ENCODE measurements around the gene FAH.
"Not testable (repeated sequence)": the region's sequence is repeated elsewhere in the genome, so short reads cannot be mapped to it uniquely, and the experiment has no call there.

Gene FAH

GRCh38 chr15:80152180-80152895, 461 bp upstream of the FAH start:
- no peak for DNase-seq

- DNase-seq: no peak
Measured at GRCh38 chr15:80153900-80154299, 1.1 kb downstream of the FAH start.

GRCh38 chr15:80154336-80154735, 1.5 kb downstream of the FAH start:
- no peak for DNase-seq

GRCh38 chr15:80155001-80155377, 2.2 kb downstream of the FAH start:
- DNase-seq: no peak

GRCh38 chr15:80155378-80156175, 2.8 kb downstream of the FAH start:
- not testable (repeated sequence) for DNase-seq

DNA sequence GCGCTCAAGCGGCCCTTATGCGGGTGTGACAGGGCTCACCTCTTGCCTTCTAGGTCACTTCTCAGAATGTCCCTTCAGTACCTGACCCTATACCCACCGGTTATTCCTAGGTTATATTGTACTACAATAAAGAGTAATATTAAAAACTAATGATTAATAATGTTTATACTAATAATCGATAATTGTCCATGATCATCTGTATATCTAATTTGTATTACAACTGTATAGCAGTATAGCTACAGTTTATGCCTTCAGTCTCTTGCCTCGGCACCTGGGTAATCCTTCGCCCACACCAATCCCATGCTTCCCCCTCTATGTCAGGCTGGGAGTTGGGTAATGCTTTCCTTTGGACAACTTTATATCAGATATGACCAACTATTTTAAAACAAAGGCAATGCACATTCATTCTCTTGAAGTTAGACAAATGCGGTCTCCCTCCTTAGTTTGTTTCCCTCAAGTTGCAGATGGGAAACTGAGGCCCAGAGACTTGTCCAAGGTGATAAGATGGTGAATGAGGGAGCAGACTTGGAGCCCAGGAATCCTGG, 3.4 kb downstream of the FAH start:
- no peak for DNase-seq

- DNase-seq: no peak
Measured at GRCh38 chr15:80157215-80157614, 4.4 kb downstream of the FAH start.

- DNase-seq: no peak
Measured at GRCh38 chr15:80159301-80159700, 6.5 kb downstream of the FAH start.

- DNase-seq: no peak
Measured at GRCh38 chr15:80159811-80160569, 7.2 kb downstream of the FAH start.

DNA sequence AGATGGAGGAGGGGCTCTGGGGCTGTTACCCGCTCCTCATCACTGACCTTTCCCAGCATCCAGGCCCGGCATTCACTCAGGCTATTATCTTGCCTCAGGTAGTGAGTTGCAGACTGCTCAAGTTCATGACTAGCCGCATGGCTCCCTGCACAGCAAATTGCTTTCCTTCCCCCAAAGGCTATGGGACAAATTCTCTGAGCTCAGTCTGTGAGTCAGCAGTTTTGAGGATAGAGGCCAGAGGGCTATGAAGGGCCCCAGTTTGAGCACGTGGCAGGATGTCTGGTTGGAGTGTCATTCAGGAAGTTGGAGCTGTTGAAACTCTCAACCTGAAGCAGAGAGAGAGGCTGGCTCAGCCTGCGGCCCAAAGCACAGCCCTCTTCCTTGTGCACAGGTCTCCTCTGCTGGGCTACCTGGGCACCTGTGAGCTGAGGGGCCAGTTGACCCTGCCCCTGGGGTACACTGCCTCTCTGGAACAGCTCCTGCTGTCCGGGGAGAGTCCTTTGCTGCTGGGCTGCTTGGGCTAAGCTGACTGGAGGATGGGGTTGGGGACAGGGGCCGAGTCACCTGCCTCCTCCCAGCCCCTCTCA, 7.9 kb downstream of the FAH start:
- DNase-seq: peak; percentile 53

DNA sequence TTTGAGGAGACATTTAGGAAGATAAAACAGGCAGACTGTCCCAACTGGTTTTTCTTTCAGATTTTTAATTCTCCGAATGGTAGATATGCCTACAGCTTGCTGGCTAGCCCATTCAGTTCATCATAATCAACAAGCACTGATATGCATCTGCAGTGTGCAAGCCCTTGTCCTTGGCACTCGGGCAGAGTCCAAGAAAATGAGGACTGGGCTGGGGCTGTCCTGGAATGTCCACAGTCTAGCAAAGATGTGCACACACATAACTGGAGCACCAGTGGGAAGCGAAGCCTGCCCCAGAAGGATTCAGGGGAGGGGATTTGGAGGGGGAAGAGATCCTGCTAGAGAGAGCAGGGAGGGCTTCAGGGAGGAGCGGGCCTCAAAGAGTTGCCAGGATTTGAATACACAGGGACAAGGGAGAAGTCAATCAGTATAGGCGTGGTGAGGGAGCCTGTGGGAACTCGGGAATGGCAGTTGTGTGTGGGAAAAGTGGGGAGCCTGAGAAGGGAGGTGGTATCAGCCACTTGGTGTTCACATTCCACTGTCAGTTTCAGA, 8.7 kb downstream of the FAH start:
- no peak for DNase-seq

- no peak for DNase-seq
Measured at GRCh38 chr15:80162059-80162554, 9.3 kb downstream of the FAH start.

DNA sequence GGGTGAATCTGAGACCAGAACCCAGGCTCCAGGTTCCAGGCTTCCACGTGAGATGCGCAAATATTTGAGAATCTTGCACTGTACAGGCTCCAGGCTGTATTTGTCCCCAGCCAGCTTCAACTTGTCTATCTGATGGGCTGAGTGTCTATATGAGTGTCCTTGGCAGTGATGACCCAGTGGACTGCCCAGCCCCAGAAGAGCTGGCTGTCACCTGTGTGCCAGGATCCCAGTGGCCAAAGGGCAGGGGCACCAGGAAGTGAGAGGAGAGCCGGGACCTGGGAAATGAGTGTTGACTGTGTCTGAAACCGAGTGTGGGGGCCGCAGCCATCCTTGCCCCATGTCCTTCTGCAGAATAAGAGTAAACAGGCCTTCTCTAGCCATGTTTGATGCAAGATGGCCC, 10.4 kb downstream of the FAH start:
- DNase-seq: no peak

- no peak for DNase-seq
Measured at GRCh38 chr15:80163897-80164296, 11.1 kb downstream of the FAH start.

GRCh38 chr15:80167936-80168335, 15.1 kb downstream of the FAH start:
- no peak for DNase-seq

DNA sequence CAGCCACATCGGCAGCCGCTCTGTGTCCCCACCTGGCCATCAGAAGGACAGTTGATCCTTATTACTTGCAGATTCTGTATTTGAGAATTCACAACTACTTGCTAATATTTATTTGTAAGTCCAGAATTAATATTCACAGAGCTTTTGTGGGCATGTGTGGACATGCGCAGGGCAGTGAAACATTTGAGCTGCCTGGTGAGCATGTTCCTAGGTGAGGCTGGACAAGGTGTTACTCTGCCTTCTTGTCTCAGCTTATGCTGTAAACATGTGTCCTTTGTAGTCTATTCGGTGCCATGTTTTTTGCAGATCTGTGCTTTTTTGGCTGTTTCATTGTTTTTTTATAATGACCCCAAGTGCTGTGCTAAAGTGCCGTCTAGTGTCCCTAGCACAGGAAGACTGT, 15.6 kb downstream of the FAH start:
- no peak for DNase-seq

DNA sequence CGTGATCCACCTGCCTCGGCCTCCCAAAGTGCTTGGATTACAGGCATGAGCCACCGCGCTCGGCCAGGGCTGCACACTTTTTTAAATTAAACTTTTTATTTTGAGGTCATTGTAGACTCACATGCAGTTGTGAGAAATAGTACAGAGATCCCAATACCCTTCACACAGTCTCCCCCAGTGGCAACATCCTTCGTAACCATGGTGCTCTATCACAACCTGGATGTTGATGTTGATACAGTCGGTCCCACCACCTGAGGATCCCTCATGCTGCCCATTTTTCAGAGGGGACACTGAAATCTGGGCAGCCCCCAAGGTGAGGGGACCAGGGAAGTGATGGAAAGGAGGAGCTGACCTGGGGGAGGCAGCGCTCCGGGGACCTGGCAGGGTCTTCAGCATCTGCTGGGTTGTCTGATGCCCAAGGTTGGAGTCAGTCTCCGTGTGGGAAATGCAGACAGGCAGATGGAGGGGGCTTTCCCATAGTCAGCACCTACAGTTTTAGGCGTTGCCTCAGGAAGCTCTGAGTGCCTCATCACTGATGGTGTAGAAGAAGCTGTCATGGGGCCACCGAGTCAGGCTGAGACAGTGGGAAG, 17.1 kb downstream of the FAH start:
- DNase-seq: no peak

GRCh38 chr15:80170596-80170995, 17.8 kb downstream of the FAH start:
- DNase-seq: no peak

DNA sequence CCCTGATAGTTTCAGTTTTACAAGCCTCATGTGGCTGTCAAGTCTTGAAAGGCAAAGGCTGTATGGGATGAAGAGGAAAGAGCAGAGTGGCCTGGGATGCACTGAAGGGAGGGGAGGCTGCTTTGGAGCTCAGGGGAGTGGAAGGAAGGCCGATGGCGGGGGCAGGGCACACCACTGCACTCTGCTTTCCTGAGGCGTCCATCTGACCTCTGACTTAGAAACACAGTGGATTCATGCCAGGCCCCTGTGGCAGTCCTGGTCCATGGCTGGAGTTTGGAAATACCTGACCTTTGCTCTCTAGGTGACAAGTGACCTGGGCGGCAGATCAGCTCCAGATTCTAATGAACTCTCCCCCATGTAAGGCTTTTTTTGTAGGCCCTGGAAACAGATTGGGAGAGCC, 19.0 kb downstream of the FAH start:
- DNase-seq: no peak

DNA sequence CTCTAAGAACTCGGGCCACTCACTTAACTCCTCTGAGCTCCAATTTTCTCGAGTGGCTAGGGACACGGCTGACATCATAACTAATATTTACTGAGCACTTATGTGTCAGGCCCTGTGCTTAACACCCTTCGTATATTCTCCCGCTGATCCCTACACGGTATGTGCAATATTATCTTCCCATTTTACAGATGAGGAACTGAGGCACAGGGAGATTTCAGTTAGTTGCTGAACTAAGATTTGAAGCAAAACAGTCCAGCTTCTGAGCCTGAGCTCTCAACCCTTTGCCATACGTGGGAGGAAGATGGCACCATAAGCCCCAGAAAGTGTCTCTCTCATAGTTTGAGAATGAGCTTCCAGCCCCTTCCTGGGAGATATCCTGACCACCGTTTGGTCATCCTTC, 19.6 kb downstream of the FAH start:
- no peak for DNase-seq

DNA sequence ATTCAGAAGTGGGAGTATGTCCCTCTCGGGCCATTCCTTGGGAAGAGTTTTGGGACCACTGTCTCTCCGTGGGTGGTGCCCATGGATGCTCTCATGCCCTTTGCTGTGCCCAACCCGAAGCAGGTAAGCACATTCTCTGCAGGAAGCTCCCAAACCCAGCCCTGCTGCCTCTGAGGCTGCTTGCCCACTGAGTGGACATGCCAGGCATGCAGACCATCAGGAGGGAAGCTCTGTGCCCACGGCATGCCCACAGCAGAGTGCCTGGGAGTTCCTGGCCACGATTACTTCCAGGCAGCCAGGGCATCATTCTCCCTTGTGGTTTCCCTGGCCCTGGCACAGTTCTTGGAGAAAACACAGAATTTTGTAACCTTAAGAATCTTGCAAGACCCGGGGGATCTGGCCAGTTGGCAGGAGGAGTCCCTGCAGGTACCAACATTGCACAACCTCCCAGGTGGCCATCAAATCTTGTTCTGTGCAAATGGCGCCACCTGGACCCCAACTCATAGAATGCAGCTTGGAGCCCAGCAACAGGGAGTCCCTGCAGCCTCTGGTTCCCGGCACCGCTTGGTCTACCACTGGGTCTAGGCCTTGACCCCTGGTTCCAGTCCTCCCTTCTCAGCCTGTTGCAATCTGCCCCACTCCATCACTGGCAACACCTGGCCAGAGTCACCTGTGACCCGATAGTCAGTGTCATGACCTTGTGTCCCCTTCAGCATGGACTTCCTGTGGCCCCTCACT, 20.4 kb downstream of the FAH start:
- DNase-seq: no peak

Measured in KG1 (cell line).